WTC11 (cell line): Measurements from ENCODE around the gene C17orf67. TPM values are rescaled to one million over a fixed set of nuclear protein-coding genes. Genes with fewer than 3 reads are reported as not detected.
A peak's percentile ranks its signal among the peaks of the same experiment; 100 is the strongest.

ENCODE experiments used
- ATAC-seq: fragments of 200-7000 bp; cut with Tn5 transposase; 2 replicates; pipeline ENCODE4 v1.10.0; 2021; ENCODE audit warnings: mild to moderate bottlenecking, moderate library complexity
- CTCF ChIA-PET: fragments of 300-600 bp; sonication (Branson Sonifier 250); formaldehyde crosslinking; loops from one replicate; lab custom pipeline; 2021; ENCODE audit warnings: antibody characterized with exemption; lab: Charles Lee
- POLR2A ChIA-PET: fragments of 350-600 bp; sonication (Branson Sonifier 250); formaldehyde crosslinking; loops from one replicate; lab custom pipeline; 2021; ENCODE audit warnings: antibody characterized with exemption; lab: Charles Lee
- DNase-seq: peaks from one replicate; pipeline ENCODE4 v3.0.0; 2021; ENCODE audit warnings: low spot score
- H3K27ac Mint-ChIP-seq: 2 replicates; pipeline ENCODE4 v1.8.0; 2021; ENCODE audit warnings: mixed read lengths
- H3K27me3 Mint-ChIP-seq: 2 replicates; pipeline ENCODE4 v1.8.0; 2021; ENCODE audit warnings: low read depth, mild to moderate bottlenecking, moderate library complexity, mixed read lengths
- H3K36me3 Mint-ChIP-seq: 2 replicates; pipeline ENCODE4 v1.8.0; 2021; ENCODE audit warnings: mixed read lengths
- H3K4me1 Mint-ChIP-seq: 2 replicates; pipeline ENCODE4 v1.8.0; 2022; ENCODE audit warnings: mixed read lengths
- H3K4me3 Mint-ChIP-seq: 2 replicates; pipeline ENCODE4 v1.8.0; 2021; ENCODE audit warnings: mild to moderate bottlenecking, moderate library complexity, mixed read lengths
- H3K9me3 Mint-ChIP-seq: 2 replicates; pipeline ENCODE4 v1.8.0; 2021; ENCODE audit warnings: mixed read lengths
- ATF1 ChIP-seq: sonication (generic); formaldehyde crosslinking; IDR thresholded peaks from 2 replicates; pipeline ENCODE4 v1.8.1; 2023; ENCODE audit warnings: mild to moderate bottlenecking, moderate library complexity, missing genetic modification reagents
- CBFB ChIP-seq: sonication (generic); formaldehyde crosslinking; IDR thresholded peaks from 2 replicates; pipeline ENCODE4 v1.8.1; 2022; ENCODE audit warnings: mild to moderate bottlenecking, low read depth, missing genetic modification reagents
- CREB1 ChIP-seq: sonication (generic); formaldehyde crosslinking; IDR thresholded peaks from 2 replicates; pipeline ENCODE4 v1.8.0; 2023; ENCODE audit warnings: mild to moderate bottlenecking, missing genetic modification reagents
- GTF2I ChIP-seq: fragments of 250-450 bp; sonication (Bioruptor Pico); conservative IDR thresholded peaks from 2 replicates; pipeline ENCODE4 v1.4.0; 2021; ENCODE audit warnings: mild to moderate bottlenecking
- MXD4 ChIP-seq: fragments of 250-450 bp; sonication (Bioruptor Pico); IDR thresholded peaks from 2 replicates; pipeline ENCODE4 v1.8.0; 2021; ENCODE audit warnings: mild to moderate bottlenecking, moderate library complexity, borderline replicate concordance
- NFATC4 ChIP-seq: fragments of 250-450 bp; sonication (Bioruptor Pico); IDR thresholded peaks from 2 replicates; pipeline ENCODE4 v1.9.0; 2021; ENCODE audit warnings: mild to moderate bottlenecking
- NR1H2 ChIP-seq: sonication (generic); formaldehyde crosslinking; IDR thresholded peaks from 2 replicates; pipeline ENCODE4 v1.9.0; 2021; ENCODE audit warnings: mild to moderate bottlenecking, moderate library complexity, missing genetic modification reagents
- NR2C2 ChIP-seq: sonication (generic); formaldehyde crosslinking; IDR thresholded peaks from 2 replicates; pipeline ENCODE4 v1.8.0; 2022; ENCODE audit warnings: mild to moderate bottlenecking, missing genetic modification reagents
- RELA ChIP-seq: sonication (generic); formaldehyde crosslinking; IDR thresholded peaks from 2 replicates; pipeline ENCODE4 v1.8.1; 2022; ENCODE audit warnings: missing genetic modification reagents, mild to moderate bottlenecking, borderline replicate concordance
- SMAD4 ChIP-seq: sonication (generic); formaldehyde crosslinking; IDR thresholded peaks from 2 replicates; pipeline ENCODE4 v1.8.0; 2022; ENCODE audit warnings: mild to moderate bottlenecking, missing genetic modification reagents
- TP53 ChIP-seq: sonication (generic); formaldehyde crosslinking; IDR thresholded peaks from 2 replicates; pipeline ENCODE4 v1.8.1; 2023; ENCODE audit warnings: mild to moderate bottlenecking, missing genetic modification reagents
- ZNF121 ChIP-seq: sonication (generic); formaldehyde crosslinking; IDR thresholded peaks from 2 replicates; pipeline ENCODE4 v1.8.0; 2023; ENCODE audit warnings: missing genetic modification reagents
- total RNA-seq: library from RNA; stranded (reverse); gene quantifications from 3 replicates; pipeline ENCODE4 v1.2.3, GENCODE V29; 2021
- TF ChIP-seq, protein P1 (sequence below): sonication (generic); formaldehyde crosslinking; IDR thresholded peaks from 2 replicates; pipeline ENCODE4 v1.8.1; 2023; ENCODE audit warnings: mild to moderate bottlenecking, missing genetic modification reagents, moderate library complexity
- TF ChIP-seq, protein P2 (sequence below): sonication (generic); formaldehyde crosslinking; IDR thresholded peaks from 2 replicates; pipeline ENCODE4 v1.8.0; 2022; ENCODE audit warnings: missing genetic modification reagents
- TF ChIP-seq, protein P3 (sequence below): fragments of 250-450 bp; sonication (Bioruptor Pico); IDR thresholded peaks from 2 replicates; pipeline ENCODE4 v1.9.0; 2021; ENCODE audit warnings: mild to moderate bottlenecking
- TF ChIP-seq, protein P4 (sequence below): sonication (generic); formaldehyde crosslinking; IDR thresholded peaks from 2 replicates; pipeline ENCODE4 v1.8.1; 2023; ENCODE audit warnings: mild to moderate bottlenecking, missing genetic modification reagents
- TF ChIP-seq, protein P5 (sequence below): fragments of 250-450 bp; sonication (Bioruptor Pico); IDR thresholded peaks from 2 replicates; pipeline ENCODE4 v1.9.0; 2021; ENCODE audit warnings: mild to moderate bottlenecking, borderline replicate concordance
- TF ChIP-seq, protein P6 (sequence below): sonication (generic); formaldehyde crosslinking; IDR thresholded peaks from 2 replicates; pipeline ENCODE4 v1.8.0; 2023; ENCODE audit warnings: missing genetic modification reagents, mild to moderate bottlenecking, borderline replicate concordance

C17orf67 gene
- total RNA-seq, 1 experiment from 2014 or later = 3.3 TPM

DNA sequence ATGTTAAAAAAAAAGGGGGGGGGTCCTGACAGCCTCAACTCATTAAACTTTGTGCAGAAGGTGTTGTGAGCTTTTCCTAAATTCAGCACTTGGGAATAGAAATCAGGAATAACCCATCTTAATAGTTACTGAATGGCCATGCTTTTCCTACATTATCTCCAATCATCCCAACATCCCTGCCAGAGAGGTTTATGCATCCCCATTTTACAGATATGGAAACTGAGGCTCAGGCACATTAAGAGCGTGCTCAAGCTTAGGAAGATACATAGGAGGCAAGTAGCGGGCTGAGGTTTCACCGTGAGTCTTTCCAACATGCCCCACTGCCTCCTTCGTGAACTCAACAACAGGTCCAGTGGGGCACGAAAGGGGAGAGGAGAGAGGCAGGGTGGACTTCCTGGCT lies 78.4 kb downstream of the C17orf67 start:
- DNase-seq = no peak
- Mint-ChIP-seq H3K36me3 (no peaks in the 10 kb centered on the region), H3K4me1 (peaks cover 7% of the 10 kb centered on the region), H3K9me3 (peaks cover 5% of the 10 kb centered on the region), H3K27ac (no peak overlapping the region), H3K27me3 (no peaks in the 10 kb centered on the region), H3K4me3 (no peak overlapping the region)
- ATAC-seq = no peak
- ChIA-PET POLR2A (no interaction called here), CTCF (interaction anchor here (1.4 kb wide), 1 partner anchor 40 kb away, joined by 3 read pairs; no protein-coding TSS in a partner anchor)
- TF ChIP-seq, protein P1, sequence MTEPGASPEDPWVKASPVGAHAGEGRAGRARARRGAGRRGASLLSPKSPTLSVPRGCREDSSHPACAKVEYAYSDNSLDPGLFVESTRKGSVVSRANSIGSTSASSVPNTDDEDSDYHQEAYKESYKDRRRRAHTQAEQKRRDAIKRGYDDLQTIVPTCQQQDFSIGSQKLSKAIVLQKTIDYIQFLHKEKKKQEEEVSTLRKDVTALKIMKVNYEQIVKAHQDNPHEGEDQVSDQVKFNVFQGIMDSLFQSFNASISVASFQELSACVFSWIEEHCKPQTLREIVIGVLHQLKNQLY (CRISPR knock-in tag) = no peak
- TF ChIP-seq MXD4 (CRISPR knock-in tag) (no peak), GTF2I (no peak), ATF1 (CRISPR knock-in tag) (no peak), RELA (no peak), NR1H2 (CRISPR knock-in tag) (no peak), NFATC4 (CRISPR knock-in tag) (no peak)
- TF ChIP-seq, protein P2, sequence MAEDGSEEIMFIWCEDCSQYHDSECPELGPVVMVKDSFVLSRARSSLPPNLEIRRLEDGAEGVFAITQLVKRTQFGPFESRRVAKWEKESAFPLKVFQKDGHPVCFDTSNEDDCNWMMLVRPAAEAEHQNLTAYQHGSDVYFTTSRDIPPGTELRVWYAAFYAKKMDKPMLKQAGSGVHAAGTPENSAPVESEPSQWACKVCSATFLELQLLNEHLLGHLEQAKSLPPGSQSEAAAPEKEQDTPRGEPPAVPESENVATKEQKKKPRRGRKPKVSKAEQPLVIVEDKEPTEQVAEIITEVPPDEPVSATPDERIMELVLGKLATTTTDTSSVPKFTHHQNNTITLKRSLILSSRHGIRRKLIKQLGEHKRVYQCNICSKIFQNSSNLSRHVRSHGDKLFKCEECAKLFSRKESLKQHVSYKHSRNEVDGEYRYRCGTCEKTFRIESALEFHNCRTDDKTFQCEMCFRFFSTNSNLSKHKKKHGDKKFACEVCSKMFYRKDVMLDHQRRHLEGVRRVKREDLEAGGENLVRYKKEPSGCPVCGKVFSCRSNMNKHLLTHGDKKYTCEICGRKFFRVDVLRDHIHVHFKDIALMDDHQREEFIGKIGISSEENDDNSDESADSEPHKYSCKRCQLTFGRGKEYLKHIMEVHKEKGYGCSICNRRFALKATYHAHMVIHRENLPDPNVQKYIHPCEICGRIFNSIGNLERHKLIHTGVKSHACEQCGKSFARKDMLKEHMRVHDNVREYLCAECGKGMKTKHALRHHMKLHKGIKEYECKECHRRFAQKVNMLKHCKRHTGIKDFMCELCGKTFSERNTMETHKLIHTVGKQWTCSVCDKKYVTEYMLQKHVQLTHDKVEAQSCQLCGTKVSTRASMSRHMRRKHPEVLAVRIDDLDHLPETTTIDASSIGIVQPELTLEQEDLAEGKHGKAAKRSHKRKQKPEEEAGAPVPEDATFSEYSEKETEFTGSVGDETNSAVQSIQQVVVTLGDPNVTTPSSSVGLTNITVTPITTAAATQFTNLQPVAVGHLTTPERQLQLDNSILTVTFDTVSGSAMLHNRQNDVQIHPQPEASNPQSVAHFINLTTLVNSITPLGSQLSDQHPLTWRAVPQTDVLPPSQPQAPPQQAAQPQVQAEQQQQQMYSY = no peak
- TF ChIP-seq, protein P3, sequence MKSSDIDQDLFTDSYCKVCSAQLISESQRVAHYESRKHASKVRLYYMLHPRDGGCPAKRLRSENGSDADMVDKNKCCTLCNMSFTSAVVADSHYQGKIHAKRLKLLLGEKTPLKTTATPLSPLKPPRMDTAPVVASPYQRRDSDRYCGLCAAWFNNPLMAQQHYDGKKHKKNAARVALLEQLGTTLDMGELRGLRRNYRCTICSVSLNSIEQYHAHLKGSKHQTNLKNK (CRISPR knock-in tag) = no peak
- TF ChIP-seq, protein P4, sequence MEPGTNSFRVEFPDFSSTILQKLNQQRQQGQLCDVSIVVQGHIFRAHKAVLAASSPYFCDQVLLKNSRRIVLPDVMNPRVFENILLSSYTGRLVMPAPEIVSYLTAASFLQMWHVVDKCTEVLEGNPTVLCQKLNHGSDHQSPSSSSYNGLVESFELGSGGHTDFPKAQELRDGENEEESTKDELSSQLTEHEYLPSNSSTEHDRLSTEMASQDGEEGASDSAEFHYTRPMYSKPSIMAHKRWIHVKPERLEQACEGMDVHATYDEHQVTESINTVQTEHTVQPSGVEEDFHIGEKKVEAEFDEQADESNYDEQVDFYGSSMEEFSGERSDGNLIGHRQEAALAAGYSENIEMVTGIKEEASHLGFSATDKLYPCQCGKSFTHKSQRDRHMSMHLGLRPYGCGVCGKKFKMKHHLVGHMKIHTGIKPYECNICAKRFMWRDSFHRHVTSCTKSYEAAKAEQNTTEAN (CRISPR knock-in tag) = no peak
- TF ChIP-seq, protein P5, sequence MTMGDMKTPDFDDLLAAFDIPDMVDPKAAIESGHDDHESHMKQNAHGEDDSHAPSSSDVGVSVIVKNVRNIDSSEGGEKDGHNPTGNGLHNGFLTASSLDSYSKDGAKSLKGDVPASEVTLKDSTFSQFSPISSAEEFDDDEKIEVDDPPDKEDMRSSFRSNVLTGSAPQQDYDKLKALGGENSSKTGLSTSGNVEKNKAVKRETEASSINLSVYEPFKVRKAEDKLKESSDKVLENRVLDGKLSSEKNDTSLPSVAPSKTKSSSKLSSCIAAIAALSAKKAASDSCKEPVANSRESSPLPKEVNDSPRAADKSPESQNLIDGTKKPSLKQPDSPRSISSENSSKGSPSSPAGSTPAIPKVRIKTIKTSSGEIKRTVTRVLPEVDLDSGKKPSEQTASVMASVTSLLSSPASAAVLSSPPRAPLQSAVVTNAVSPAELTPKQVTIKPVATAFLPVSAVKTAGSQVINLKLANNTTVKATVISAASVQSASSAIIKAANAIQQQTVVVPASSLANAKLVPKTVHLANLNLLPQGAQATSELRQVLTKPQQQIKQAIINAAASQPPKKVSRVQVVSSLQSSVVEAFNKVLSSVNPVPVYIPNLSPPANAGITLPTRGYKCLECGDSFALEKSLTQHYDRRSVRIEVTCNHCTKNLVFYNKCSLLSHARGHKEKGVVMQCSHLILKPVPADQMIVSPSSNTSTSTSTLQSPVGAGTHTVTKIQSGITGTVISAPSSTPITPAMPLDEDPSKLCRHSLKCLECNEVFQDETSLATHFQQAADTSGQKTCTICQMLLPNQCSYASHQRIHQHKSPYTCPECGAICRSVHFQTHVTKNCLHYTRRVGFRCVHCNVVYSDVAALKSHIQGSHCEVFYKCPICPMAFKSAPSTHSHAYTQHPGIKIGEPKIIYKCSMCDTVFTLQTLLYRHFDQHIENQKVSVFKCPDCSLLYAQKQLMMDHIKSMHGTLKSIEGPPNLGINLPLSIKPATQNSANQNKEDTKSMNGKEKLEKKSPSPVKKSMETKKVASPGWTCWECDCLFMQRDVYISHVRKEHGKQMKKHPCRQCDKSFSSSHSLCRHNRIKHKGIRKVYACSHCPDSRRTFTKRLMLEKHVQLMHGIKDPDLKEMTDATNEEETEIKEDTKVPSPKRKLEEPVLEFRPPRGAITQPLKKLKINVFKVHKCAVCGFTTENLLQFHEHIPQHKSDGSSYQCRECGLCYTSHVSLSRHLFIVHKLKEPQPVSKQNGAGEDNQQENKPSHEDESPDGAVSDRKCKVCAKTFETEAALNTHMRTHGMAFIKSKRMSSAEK (CRISPR knock-in tag) = no peak

DNA sequence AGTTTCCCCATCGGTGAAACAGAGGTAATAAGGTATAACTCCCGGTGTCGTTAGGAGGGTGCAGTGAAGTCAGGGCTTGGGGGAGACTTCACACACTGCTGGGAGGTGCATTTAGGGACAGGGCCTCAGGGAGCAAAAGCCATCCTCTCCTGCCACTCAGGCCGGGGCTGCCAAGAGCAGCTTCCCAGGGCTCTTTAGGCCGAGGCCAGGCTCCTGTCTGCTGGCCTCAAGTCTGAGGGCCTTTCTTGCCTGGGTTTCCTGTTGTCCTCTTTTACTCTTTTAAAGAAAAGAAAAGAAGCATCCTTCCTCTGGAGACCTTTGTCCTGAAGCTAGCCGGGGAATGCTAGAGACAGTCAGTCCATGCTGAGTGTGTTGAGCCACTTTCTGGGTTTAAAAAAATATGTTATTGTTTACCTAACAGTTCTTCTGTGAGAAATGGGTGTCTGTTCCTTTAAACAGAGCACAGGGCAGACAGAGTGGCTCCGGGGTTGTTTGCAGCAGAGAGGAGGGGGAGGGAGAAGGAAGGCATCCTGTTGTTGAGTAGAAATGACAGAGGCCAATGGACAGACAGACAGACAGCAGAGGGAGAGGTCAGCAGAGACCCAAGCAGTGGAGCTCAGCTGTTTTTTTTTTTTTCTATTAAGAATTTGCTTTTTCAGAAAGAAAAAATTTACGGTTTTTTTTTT lies 79.1 kb downstream of the C17orf67 start:
- no peak overlapping the region for H3K4me3 Mint-ChIP-seq
- DNase-seq (no peak), ATAC-seq (peak; percentile 62)
- peaks cover 7% of the 10 kb centered on the region for H3K4me1 Mint-ChIP-seq
- H3K27ac Mint-ChIP-seq = no peak overlapping the region
- no peaks in the 10 kb centered on the region for H3K36me3 Mint-ChIP-seq
- TF ChIP-seq TP53 (CRISPR knock-in tag) (no peak), ZNF121 (CRISPR knock-in tag) (no peak), SMAD4 (no peak), CBFB (CRISPR knock-in tag) (no peak), NR2C2 (no peak), CREB1 (CRISPR knock-in tag) (no peak)
- TF ChIP-seq, protein P6, sequence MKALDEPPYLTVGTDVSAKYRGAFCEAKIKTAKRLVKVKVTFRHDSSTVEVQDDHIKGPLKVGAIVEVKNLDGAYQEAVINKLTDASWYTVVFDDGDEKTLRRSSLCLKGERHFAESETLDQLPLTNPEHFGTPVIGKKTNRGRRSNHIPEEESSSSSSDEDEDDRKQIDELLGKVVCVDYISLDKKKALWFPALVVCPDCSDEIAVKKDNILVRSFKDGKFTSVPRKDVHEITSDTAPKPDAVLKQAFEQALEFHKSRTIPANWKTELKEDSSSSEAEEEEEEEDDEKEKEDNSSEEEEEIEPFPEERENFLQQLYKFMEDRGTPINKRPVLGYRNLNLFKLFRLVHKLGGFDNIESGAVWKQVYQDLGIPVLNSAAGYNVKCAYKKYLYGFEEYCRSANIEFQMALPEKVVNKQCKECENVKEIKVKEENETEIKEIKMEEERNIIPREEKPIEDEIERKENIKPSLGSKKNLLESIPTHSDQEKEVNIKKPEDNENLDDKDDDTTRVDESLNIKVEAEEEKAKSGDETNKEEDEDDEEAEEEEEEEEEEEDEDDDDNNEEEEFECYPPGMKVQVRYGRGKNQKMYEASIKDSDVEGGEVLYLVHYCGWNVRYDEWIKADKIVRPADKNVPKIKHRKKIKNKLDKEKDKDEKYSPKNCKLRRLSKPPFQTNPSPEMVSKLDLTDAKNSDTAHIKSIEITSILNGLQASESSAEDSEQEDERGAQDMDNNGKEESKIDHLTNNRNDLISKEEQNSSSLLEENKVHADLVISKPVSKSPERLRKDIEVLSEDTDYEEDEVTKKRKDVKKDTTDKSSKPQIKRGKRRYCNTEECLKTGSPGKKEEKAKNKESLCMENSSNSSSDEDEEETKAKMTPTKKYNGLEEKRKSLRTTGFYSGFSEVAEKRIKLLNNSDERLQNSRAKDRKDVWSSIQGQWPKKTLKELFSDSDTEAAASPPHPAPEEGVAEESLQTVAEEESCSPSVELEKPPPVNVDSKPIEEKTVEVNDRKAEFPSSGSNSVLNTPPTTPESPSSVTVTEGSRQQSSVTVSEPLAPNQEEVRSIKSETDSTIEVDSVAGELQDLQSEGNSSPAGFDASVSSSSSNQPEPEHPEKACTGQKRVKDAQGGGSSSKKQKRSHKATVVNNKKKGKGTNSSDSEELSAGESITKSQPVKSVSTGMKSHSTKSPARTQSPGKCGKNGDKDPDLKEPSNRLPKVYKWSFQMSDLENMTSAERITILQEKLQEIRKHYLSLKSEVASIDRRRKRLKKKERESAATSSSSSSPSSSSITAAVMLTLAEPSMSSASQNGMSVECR (CRISPR knock-in tag) = no peak
- ChIA-PET CTCF (interaction anchor here (1.4 kb wide), 1 partner anchor 39 kb away, joined by 3 read pairs; no protein-coding TSS in a partner anchor), POLR2A (no interaction called here)
- peaks cover 5% of the 10 kb centered on the region for H3K9me3 Mint-ChIP-seq
- no peaks in the 10 kb centered on the region for H3K27me3 Mint-ChIP-seq
